ENCODE data around the gene TBX19.
A peak's percentile ranks its signal among the peaks of the same experiment; 100 is the strongest.

The TBX19 gene

GRCh38 chr1:168297019-168297730 is 16.5 kb downstream of the TBX19 start:
- TF ChIP-seq RAD21 (IDR thresholded peaks at IDR 0.05; ENCODE audit: low read depth), result no peak
- no peak for TF ChIP-seq CREB1 (IDR thresholded peaks at IDR 0.05; ENCODE audit: low read depth)
- no peak for TF ChIP-seq TAF1 (IDR thresholded peaks at IDR 0.05; ENCODE audit: low read depth)

GRCh38 chr1:168298446-168298845 is 17.8 kb downstream of the TBX19 start:
- TF ChIP-seq REST (IDR thresholded peaks at IDR 0.05; ENCODE audit: low read depth) (no peak), TEAD4 (IDR thresholded peaks at IDR 0.05) (no peak), RAD21 (IDR thresholded peaks at IDR 0.05; ENCODE audit: low read depth) (no peak), NFIC (IDR thresholded peaks at IDR 0.05) (no peak), YY1 (IDR thresholded peaks at IDR 0.05; ENCODE audit: low read depth) (no peak), EGR1 (IDR thresholded peaks at IDR 0.05) (no peak), EP300 (IDR thresholded peaks at IDR 0.05; ENCODE audit: borderline replicate concordance) (no peak), TAF1 (IDR thresholded peaks at IDR 0.05; ENCODE audit: low read depth) (no peak), TCF12 (IDR thresholded peaks at IDR 0.05; ENCODE audit: low read depth) (no peak), ZBTB7A (IDR thresholded peaks at IDR 0.05; ENCODE audit: low read depth) (no peak), FOXM1 (IDR thresholded peaks at IDR 0.05; ENCODE audit: borderline replicate concordance, low read depth) (no peak), CEBPB (IDR thresholded peaks at IDR 0.05) (no peak), CREB1 (IDR thresholded peaks at IDR 0.05; ENCODE audit: low read depth) (no peak), MAX (IDR thresholded peaks at IDR 0.05) (no peak)
- TF ChIP-seq, protein P1, sequence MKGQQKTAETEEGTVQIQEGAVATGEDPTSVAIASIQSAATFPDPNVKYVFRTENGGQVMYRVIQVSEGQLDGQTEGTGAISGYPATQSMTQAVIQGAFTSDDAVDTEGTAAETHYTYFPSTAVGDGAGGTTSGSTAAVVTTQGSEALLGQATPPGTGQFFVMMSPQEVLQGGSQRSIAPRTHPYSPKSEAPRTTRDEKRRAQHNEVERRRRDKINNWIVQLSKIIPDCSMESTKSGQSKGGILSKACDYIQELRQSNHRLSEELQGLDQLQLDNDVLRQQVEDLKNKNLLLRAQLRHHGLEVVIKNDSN (IDR thresholded peaks at IDR 0.05), result no peak

GRCh38 chr1:168300626-168301025 is 19.9 kb downstream of the TBX19 start:
- TF ChIP-seq FOXM1 (IDR thresholded peaks at IDR 0.05; ENCODE audit: borderline replicate concordance, low read depth), result no peak
- no peak for TF ChIP-seq CREB1 (IDR thresholded peaks at IDR 0.05; ENCODE audit: low read depth)
- no peak for TF ChIP-seq TAF1 (IDR thresholded peaks at IDR 0.05; ENCODE audit: low read depth)
- no peak for TF ChIP-seq YY1 (IDR thresholded peaks at IDR 0.05; ENCODE audit: low read depth)
- TF ChIP-seq RAD21 (IDR thresholded peaks at IDR 0.05; ENCODE audit: low read depth), result no peak
- TF ChIP-seq NFIC (IDR thresholded peaks at IDR 0.05), result no peak
- no peak for TF ChIP-seq ZBTB7A (IDR thresholded peaks at IDR 0.05; ENCODE audit: low read depth)
- no peak for TF ChIP-seq TEAD4 (IDR thresholded peaks at IDR 0.05)

DNA sequence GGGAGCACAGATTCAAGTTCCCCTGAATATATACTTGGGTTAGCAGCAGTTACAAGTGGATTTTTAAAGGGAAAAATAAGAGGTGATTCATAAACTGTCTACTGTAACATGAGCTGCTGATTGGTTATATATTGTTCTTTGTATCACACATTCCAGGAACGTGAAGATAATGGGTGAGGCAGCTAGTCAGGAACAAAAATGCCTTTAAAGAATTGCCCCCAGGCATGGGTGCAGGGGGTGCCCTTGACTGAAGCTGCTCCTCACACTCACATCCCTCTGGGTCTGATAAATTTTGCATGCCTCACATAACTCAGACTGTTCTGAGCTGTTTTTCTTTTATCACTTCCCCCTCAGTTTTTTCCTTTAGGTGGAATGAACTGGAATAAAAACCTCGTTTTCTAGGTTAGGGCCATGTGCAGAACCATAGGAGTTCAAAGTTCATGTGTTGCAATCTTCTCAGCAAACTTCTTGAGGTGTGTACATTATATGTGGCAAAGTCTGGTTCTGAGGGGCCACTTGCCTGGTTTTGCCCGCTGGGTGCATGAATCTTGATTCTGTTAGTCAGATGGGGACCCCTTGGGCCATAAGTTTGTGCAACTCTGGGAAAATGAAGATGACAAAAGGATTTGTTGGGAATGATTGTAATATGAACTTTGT is 21.1 kb downstream of the TBX19 start:
- TF ChIP-seq CEBPB (IDR thresholded peaks at IDR 0.05), result 0 out of 2 replicates have a peak, but pooled peaks have one; percentile 28
- TF ChIP-seq ZBTB7A (IDR thresholded peaks at IDR 0.05; ENCODE audit: low read depth), result no peak
- TF ChIP-seq EP300 (IDR thresholded peaks at IDR 0.05; ENCODE audit: borderline replicate concordance), result peak; percentile 61; the same call in 1 of the 2 replicates
- no peak for TF ChIP-seq EGR1 (IDR thresholded peaks at IDR 0.05)
- peak; percentile 41; the same call in 1 of the 2 replicates for TF ChIP-seq TCF12 (IDR thresholded peaks at IDR 0.05; ENCODE audit: low read depth)
- no peak for TF ChIP-seq FOXM1 (IDR thresholded peaks at IDR 0.05; ENCODE audit: borderline replicate concordance, low read depth)
- no peak for TF ChIP-seq YY1 (IDR thresholded peaks at IDR 0.05; ENCODE audit: low read depth)
- no peak for TF ChIP-seq TAF1 (IDR thresholded peaks at IDR 0.05; ENCODE audit: low read depth)
- TF ChIP-seq MAX (IDR thresholded peaks at IDR 0.05), result 0 out of 2 replicates have a peak, but pooled peaks have one; percentile 19
- no peak for TF ChIP-seq REST (IDR thresholded peaks at IDR 0.05; ENCODE audit: low read depth)
- no peak for TF ChIP-seq NFIC (IDR thresholded peaks at IDR 0.05)
- TF ChIP-seq CREB1 (IDR thresholded peaks at IDR 0.05; ENCODE audit: low read depth), result no peak
- peak; percentile 72; the same call in 1 of the 2 replicates for TF ChIP-seq TEAD4 (IDR thresholded peaks at IDR 0.05)
- TF ChIP-seq, protein P1 (IDR thresholded peaks at IDR 0.05), result no peak
- no peak for TF ChIP-seq RAD21 (IDR thresholded peaks at IDR 0.05; ENCODE audit: low read depth)

GRCh38 chr1:168303716-168304540 is 23.3 kb downstream of the TBX19 start:
- TF ChIP-seq TCF12 (IDR thresholded peaks at IDR 0.05; ENCODE audit: low read depth) (no peak), FOXM1 (IDR thresholded peaks at IDR 0.05; ENCODE audit: borderline replicate concordance, low read depth) (no peak), CREB1 (IDR thresholded peaks at IDR 0.05; ENCODE audit: low read depth) (no peak), CEBPB (IDR thresholded peaks at IDR 0.05) (no peak)
